ENCODE measurements around the gene ALPG.
"Not testable (repeated sequence)": the region's sequence is repeated elsewhere in the genome, so short reads cannot be mapped to it uniquely, and the experiment has no call there.

- TF ChIP-seq, protein P1, sequence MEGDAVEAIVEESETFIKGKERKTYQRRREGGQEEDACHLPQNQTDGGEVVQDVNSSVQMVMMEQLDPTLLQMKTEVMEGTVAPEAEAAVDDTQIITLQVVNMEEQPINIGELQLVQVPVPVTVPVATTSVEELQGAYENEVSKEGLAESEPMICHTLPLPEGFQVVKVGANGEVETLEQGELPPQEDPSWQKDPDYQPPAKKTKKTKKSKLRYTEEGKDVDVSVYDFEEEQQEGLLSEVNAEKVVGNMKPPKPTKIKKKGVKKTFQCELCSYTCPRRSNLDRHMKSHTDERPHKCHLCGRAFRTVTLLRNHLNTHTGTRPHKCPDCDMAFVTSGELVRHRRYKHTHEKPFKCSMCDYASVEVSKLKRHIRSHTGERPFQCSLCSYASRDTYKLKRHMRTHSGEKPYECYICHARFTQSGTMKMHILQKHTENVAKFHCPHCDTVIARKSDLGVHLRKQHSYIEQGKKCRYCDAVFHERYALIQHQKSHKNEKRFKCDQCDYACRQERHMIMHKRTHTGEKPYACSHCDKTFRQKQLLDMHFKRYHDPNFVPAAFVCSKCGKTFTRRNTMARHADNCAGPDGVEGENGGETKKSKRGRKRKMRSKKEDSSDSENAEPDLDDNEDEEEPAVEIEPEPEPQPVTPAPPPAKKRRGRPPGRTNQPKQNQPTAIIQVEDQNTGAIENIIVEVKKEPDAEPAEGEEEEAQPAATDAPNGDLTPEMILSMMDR (IDR thresholded peaks at IDR 0.05), result not testable (repeated sequence)
- TF ChIP-seq POLR2AphosphoS5 (IDR thresholded peaks at IDR 0.05; ENCODE audit: low read depth, low read length); REST (IDR thresholded peaks at IDR 0.05; ENCODE audit: insufficient read depth in 1 of 2, low read depth in 2 of 2, low read length in 1 of 2); SIN3A (IDR thresholded peaks at IDR 0.05; ENCODE audit: borderline replicate concordance, insufficient read depth, low read depth, low read length); TCF7L2 (IDR thresholded peaks at IDR 0.05; ENCODE audit: low read depth, low read length): not testable (repeated sequence)
Measured at GRCh38 chr2:232433622-232434021, 27.0 kb downstream of the ALPG start.
